GM21737 (cell line): Measurements from ENCODE around the gene FAM50B.

Experiments
- ATAC-seq: cut with Tn5 transposase; IDR thresholded peaks from one replicate; pipeline ENCODE4 v1.9.1; 2021; ENCODE audit warnings: mild to moderate bottlenecking, moderate library complexity; ENCODE audit not compliant: unreplicated experiment

Gene FAM50B

DNA sequence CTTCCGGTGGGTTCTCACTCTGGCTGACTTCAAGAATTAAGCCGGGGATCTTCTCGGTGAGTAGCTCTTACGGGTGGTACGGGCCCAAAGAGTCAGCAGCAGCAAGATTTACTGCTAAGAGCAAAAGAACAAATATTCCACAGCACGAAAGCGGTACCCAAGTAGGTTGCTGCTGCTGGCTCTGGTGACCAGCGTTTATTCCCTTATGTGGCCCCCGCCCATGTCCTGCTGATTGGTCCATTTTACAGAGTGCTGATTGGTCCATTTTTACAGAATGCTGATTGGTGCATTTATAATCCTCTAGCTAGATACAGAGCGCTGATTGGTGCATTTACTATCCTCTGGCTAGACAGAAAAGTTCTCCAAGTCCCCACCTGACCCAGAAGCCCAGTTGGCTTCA, 44.3 kb downstream of the FAM50B start:
- no peak for ATAC-seq

DNA sequence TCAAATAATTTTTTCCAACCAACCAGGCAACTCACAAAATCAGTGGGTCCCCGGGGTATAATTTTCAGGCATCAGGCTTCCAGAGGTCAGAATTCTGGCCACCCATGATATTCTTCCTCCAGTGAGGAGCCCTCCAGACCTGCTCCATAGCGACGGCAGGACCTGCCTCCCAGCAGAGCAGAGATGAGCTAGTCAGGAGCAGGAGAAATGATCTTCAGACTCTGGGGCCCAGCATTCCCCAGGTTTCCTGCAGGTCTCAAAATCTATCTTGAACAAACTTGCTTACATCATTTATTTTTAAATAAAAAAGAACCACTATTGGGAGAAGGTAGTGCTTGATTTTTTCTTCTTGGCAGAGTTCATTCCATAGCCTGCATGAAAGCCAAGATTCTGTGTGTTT, 44.7 kb downstream of the FAM50B start:
- ATAC-seq: no peak

DNA sequence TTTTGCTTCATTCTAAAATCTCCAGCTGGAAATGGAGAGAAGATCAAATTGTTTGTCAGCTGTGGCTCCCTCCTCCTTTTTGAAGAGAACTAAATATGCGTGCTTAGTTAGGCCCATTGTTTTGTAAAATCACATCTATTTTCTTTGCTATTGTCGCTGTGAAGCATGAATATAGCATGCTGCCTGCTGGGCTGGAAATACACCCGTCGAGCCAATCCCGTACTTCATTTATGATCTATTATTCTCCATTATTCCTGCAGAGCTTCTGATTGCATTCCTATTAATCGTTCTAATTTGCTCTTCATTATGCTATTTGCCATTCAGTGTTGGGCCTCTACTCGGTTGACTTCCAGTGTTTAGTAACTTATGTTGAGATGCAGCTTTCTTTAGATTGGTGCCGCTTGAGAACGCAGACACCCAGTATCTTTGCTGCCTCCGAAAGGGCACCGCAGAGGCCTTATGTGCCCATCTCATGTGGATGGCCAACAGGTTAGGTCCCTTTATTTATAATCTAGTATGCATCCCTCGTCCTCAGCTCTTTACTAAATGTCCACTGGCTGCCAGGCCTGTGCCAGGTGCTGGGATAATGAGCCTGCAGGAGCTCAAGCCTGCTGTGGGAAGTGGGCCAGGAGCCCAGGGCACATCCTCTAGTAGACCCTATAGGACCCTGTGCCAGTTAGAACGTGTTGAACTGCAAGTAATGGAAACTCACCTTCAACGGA, 45.6 kb downstream of the FAM50B start:
- no peak for ATAC-seq

DNA sequence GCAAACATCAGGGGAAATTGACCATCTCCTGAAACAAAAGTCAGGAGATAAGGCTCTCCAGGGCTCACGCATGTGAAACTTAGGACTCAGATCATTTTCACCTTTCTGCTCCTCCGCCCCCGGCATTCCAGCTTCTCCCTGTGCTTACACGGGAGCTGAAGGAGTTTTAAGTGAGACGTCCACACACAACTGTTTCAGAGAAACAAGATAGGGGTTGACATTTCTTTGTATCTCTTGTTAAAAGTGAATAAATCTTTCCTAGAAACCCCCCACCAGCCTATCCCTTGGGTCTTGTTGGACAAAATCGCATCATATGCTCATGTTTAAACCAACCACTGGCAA, 46.1 kb downstream of the FAM50B start:
- no peak for ATAC-seq

DNA sequence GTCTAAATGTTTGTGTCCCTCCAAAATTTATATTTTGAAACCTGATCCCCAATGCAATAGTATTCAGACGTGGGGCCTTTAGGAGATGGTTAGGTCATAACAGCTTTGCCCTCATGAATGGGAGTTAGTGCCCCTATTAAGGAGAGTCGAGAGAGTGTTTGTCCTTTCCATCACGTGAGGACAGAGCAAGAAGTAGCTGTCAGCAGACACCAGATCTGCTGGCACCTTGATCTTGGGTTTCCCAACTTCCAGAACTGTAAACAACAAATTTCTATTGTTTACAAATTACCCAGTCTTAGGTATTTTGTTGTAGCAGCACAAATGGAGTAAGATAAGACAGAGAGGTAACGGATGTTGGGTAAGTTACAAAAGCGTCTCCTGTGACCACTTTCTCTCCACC, 46.6 kb downstream of the FAM50B start:
- no peak for ATAC-seq

DNA sequence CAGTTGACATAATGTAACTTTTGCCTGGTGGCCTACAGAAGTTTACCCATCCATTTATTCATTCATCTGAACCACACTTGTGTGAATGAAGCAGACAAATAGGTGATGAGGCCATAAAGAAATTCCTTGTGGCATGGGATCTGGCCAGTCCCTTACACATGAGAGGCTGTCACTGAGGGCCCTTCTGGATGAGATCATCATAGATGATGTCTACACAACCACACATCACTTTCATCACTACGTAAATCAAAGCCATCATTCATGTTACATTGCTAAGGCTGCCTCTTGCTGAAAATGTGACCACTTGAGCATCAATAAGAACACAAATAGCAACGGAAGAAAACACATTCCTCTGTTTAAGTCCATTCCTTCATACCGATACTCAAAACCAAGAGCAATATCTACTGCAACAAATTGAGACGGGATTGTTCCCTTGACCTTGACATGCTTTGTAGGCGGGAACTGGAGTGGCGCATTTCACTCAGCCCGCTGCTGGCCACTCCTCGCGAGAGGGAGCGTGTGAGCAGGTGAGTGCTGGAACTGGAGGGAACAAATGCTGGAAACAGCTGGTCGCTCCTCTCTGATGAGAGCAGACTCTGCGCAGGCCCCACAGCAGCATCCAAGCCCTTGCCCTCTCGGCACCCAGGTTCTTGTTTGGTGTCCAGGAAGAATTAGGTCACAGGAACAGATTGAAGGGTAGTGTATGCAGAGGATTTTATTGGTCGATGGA, 49.3 kb downstream of the FAM50B start:
- no peak for ATAC-seq

DNA sequence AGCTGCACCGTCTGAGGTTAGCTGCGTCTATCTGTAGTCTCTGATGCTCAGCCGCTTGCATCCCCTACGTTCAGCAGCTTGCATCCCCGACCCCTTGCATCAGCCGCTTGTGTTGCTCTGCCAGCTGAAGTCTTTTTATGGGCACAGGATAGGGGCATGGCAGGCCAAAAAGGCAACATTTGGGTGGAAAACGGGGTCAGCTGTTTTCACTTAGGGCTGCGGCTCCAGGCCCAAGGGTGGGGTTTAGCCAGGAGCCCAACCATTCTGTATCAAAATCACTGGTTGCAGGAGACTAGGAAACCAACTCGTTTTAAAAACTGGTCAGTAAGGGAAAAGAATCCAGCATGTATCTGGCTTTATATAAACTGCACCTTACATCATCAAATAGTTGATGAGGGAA, 49.9 kb downstream of the FAM50B start:
- no peak for ATAC-seq

DNA sequence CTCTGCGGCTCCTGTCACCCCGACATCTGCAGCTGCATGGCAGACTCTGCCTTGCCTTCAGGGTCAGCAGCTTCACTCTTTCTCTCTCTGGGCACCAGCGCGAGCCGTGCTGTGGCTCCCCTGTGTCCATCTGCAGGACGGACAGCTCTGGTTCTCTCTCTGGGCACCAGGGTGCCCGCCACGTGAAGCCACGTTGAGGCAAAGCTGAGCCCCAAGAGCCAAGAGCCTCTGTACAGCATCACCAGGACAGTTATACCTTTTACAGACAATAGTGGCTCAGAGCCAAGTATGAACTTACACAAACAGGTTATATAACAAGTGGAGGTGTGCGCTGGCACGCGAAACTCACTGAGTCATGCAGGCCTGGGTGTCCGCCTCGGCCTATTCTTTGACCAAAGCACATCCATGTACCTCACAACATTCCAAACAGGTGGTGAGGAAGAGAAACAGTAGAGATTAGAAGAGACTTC, 50.8 kb downstream of the FAM50B start:
- ATAC-seq: no peak
